ENCODE results near the gene RAB27B.

Gene RAB27B

GRCh38 chr18:54910161-54910919 is 82.1 kb downstream of the RAB27B start:
- no peak for DNase-seq (ENCODE audit: low read depth)

DNA sequence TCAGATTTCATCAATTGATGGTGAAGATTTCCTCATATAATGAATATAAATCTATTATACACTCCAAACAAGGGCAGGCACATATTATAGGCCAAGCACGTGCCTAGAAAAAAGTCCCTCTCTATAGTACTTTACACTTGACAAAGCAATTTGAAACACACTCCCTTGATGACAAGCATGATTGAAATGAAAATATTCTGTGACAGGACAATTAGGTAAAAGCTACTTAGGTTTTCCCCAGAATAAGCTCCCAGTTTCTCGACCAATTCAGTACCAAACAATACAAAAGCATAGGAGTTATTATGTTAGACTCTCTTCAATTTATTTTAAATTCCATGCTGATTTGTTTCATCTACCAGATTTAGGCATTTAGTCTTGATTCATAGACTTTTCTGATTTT is 83.3 kb downstream of the RAB27B start:
- DNase-seq (ENCODE audit: low read depth): no peak

GRCh38 chr18:54914816-54915215 is 86.5 kb downstream of the RAB27B start:
- DNase-seq (ENCODE audit: low read depth): no peak

GRCh38 chr18:54916507-54916906 is 88.2 kb downstream of the RAB27B start:
- DNase-seq (ENCODE audit: low read depth): no peak

GRCh38 chr18:54918060-54918459 is 89.8 kb downstream of the RAB27B start:
- DNase-seq (ENCODE audit: low read depth): no peak

DNA sequence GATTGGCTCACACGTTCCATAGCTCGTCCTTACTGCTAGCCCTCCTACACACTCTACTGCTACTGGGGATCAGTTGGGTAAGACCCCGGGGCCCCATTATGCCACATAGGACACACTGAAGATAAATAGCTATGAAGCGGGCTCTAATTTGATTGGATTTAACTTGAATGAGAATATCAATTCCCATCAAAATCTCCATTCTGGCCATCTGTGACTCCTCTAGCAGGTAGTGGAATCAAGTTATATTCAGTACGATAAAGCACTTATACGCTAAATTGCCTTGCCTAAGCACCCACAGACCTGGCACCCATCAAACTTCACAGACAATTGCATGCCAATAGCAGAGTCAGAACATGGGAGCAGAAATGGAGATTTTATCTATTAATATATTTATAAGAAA is 91.1 kb downstream of the RAB27B start:
- no peak for DNase-seq (ENCODE audit: low read depth)

GRCh38 chr18:54923339-54923956 is 95.2 kb downstream of the RAB27B start:
- no peak for DNase-seq (ENCODE audit: low read depth)

GRCh38 chr18:54924948-54925347 is 96.7 kb downstream of the RAB27B start:
- no peak for DNase-seq (ENCODE audit: low read depth)

DNA sequence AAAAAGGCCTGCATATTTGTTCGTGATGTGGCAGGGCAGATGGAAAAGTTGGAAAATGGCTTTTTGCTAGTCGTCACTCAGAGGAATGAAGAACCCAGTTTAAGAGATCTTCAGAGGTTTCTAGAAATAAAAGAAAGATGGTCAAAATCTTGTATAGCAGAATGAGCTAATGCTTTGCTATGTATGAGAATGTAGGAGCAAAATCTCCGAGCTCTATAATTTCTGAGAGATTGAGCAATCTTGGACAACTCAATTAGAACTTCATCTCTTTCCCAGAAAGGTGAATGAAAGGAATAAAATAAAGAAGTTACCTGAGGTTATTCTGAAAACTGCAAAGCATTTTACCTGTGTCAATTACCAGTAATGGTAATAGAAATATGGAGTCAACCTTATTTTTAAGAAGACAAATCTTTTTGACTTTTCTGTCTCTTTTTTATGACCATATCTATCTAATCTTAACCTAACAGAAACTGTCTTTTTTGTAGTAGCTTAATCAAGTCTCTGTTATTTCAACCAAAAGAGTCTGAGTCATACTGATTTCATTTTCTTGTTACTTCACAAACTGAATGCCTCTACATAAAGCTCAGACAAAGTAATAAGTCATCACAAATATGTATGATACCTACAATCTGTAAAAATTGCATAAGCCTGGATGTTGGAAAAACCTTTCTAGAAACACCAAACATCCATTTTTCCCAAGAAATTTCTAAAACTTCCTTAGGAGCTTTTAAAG is 98.5 kb downstream of the RAB27B start:
- DNase-seq (ENCODE audit: low read depth): no peak

DNA sequence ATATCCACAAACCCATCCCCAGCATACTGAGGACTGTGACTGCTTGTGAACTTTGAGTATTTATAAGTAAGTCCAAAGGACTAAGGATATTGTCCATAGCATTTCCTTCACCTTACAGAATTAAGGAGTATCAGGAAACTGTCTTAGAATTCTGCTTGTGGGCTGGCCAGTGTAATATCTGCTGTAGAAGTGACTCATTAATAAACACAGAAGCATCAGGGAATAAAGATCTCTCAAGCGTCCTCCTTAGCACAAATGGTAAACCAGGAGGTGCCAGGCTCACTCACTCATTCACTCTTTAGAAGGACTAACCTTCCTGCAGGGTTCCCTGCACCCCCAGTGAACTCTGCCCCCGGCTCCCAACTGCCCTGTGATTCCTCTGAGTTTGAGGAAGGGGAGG is 100.0 kb downstream of the RAB27B start:
- no peak for DNase-seq (ENCODE audit: low read depth)

GRCh38 chr18:54931152-54931551 is 102.9 kb downstream of the RAB27B start:
- no peak for DNase-seq (ENCODE audit: low read depth)

GRCh38 chr18:54932472-54932871 is 104.2 kb downstream of the RAB27B start:
- no peak for DNase-seq (ENCODE audit: low read depth)

- no peak for DNase-seq (ENCODE audit: low read depth)
Observed at GRCh38 chr18:54938506-54938905, 110.2 kb downstream of the RAB27B start.

DNA sequence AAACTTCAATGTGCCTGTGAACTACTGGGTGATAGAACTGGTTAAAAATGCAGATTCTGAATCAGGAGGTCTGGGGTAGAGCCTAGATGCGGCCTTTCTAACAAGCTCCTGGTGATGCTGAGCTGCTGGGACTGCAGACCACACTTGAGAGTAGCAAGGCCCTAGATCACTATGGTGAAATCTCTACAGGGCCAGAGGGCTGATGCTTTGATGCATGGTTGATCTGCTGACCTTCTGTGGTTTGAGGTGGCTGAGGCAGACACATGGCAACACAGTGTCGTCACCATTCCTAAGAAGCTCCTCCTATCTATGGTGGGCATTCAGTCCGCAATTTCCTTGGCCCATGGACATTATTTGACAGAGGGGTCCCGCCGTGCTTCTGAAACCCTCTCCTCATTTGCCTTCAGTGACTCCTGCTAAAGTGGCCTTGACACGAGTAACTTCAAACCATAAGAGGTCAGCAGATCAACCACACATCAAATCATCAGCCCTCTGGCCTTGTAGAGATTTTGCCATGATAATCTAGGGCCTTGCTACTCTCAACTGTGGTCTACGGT is 111.2 kb downstream of the RAB27B start:
- DNase-seq (ENCODE audit: low read depth): no peak

GRCh38 chr18:54942144-54942543 is 113.9 kb downstream of the RAB27B start:
- no peak for DNase-seq (ENCODE audit: low read depth)

DNA sequence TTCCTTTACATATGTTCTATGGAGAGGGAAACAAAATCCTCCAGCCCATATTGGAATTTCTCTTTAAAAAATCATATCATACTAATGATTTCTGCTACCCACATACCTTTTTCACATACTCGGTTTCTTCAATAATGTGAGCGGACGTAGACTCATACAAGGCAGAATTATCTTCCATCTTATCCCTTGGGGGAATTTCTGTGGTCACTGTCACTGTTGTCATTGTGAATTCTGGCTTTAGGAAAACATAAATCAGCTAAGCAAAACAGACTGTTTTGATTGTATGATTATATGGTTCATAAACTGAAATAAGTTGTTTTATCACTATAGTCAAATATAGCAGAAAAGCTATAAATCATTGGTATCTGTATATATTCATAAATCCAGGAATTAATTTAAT is 114.3 kb downstream of the RAB27B start:
- no peak for DNase-seq (ENCODE audit: low read depth)
